H1 (cell line): ENCODE data around the gene LY6G5B. TPM values are rescaled to one million over a fixed set of nuclear protein-coding genes. Genes with fewer than 3 reads are reported as not detected.
A peak's percentile ranks its signal among the peaks of the same experiment; 100 is the strongest.

Source experiments
- POLR2A ChIP-seq, 2 experiments: IDR thresholded peaks; 1 replicate in 1 of 2; 2 replicates in 1 of 2; pipeline ENCODE4 v1.6.1; 2011; ENCODE audit warnings: low read depth in 2 of 2, low read length in 2 of 2, mild to moderate bottlenecking in 2 of 2; ENCODE audit errors: control extremely low read depth in 1 of 2
- POLR2AphosphoS5 ChIP-seq: IDR thresholded peaks from 2 replicates; pipeline ENCODE4 v1.6.1; 2011; ENCODE audit warnings: low read depth, low read length
- polyA plus RNA-seq, 7 experiments: library from polyadenylated mRNA; depleted of rRNA in 3 of 7; stranded (reverse) in 5 of 7; unstranded in 2 of 7; fragments of >200 nt in 5 of 7; fragments of 200-250 nt in 2 of 7; gene quantifications; 1 replicate in 5 of 7; 2 replicates in 1 of 7; 4 replicates in 1 of 7; pipeline versions ENCODE4 v1.2.1 to v1.2.3, GENCODE V29; 2011 to 2013; ENCODE audit warnings: missing spikeins in 2 of 7, mixed read lengths in 2 of 7
- total RNA-seq: library from RNA; stranded (reverse); fragmentation: NEBNext Ultra II Directional; extraction: Animal tissue kit (Norgen Biotek cat#: 25700); gene quantifications from 2 replicates; pipeline ENCODE4 v1.2.1, GENCODE V29; 2021
- TF ChIP-seq, protein P1 (sequence below): IDR thresholded peaks from 2 replicates; pipeline ENCODE4 v1.6.1; 2011; ENCODE audit warnings: low read depth, mild to moderate bottlenecking, low read length; ENCODE audit not compliant: insufficient read depth
- TF ChIP-seq, protein P2 (sequence below): IDR thresholded peaks from 2 replicates; pipeline ENCODE4 v1.6.1; 2012; ENCODE audit warnings: low read length, inconsistent platforms

Gene LY6G5B
- total and polyA plus RNA-seq, 2 of the 8 experiments (the other 6 are each of a cell fraction or from before 2014, with no cell fraction given): 10.6 to 12.6 TPM

DNA sequence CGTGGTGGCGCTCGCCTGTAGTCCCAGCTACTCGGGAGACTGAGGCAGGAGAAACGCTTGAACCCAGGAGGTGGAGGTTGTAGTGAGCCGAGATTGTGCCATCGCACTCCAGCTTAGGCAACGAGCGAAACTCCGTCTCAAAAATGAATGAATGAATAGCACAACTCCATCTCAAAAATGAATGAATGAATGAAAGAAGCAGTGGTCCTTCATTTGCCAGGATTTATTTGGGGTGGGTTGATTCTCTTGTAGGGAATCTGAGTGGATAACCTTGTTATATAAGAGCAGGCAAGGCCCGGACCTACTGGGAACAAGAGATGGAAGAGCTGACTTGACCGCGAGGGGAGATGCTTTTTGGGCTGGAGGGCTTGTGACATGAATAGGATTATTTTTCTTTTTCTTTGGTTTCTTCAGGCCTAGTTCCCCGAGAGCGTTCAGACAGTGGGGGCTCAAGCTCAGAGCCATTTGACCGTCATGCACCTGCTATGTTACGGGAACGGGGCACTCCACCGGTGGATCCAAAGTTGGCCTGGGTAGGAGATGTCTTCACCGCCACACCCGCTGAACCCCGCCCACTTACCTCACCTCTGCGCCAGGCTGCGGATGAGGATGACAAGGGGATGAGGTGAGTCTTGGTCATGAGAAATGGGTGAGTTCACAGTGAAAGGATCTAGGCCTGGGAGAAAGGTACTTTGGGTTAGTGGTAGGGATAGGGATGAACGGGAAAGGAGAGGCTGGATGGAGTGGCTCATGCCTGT, 39.4 kb upstream of the LY6G5B start (continued):
- TF ChIP-seq POLR2A (IDR thresholded peaks at IDR 0.05; ENCODE audit: control extremely low read depth in 1 of 2, low read depth in 2 of 2, low read length in 2 of 2) (peak in 1 of 2 experiments; percentile 34; a peak in 1 of 3 replicates), POLR2AphosphoS5 (peak; percentile 59; the same call in 1 of the 2 replicates)
- TF ChIP-seq, protein P1, sequence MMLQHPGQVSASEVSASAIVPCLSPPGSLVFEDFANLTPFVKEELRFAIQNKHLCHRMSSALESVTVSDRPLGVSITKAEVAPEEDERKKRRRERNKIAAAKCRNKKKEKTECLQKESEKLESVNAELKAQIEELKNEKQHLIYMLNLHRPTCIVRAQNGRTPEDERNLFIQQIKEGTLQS: no peak
- TF ChIP-seq, protein P2, sequence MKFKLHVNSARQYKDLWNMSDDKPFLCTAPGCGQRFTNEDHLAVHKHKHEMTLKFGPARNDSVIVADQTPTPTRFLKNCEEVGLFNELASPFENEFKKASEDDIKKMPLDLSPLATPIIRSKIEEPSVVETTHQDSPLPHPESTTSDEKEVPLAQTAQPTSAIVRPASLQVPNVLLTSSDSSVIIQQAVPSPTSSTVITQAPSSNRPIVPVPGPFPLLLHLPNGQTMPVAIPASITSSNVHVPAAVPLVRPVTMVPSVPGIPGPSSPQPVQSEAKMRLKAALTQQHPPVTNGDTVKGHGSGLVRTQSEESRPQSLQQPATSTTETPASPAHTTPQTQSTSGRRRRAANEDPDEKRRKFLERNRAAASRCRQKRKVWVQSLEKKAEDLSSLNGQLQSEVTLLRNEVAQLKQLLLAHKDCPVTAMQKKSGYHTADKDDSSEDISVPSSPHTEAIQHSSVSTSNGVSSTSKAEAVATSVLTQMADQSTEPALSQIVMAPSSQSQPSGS: no peak
- TF ChIP-seq, all 59 proteins: peak for 2
